DMS153 (cell line): ENCODE results near the gene SLC30A4.
"Not testable (repeated sequence)": the region's sequence is repeated elsewhere in the genome, so short reads cannot be mapped to it uniquely, and the experiment has no call there.

ENCODE experiments used
- DNase-seq: peaks from one replicate; lab custom pipeline; 2025; lab: John Stamatoyannopoulos, UW

The SLC30A4 gene, protein sequence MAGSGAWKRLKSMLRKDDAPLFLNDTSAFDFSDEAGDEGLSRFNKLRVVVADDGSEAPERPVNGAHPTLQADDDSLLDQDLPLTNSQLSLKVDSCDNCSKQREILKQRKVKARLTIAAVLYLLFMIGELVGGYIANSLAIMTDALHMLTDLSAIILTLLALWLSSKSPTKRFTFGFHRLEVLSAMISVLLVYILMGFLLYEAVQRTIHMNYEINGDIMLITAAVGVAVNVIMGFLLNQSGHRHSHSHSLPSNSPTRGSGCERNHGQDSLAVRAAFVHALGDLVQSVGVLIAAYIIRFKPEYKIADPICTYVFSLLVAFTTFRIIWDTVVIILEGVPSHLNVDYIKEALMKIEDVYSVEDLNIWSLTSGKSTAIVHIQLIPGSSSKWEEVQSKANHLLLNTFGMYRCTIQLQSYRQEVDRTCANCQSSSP

DNA sequence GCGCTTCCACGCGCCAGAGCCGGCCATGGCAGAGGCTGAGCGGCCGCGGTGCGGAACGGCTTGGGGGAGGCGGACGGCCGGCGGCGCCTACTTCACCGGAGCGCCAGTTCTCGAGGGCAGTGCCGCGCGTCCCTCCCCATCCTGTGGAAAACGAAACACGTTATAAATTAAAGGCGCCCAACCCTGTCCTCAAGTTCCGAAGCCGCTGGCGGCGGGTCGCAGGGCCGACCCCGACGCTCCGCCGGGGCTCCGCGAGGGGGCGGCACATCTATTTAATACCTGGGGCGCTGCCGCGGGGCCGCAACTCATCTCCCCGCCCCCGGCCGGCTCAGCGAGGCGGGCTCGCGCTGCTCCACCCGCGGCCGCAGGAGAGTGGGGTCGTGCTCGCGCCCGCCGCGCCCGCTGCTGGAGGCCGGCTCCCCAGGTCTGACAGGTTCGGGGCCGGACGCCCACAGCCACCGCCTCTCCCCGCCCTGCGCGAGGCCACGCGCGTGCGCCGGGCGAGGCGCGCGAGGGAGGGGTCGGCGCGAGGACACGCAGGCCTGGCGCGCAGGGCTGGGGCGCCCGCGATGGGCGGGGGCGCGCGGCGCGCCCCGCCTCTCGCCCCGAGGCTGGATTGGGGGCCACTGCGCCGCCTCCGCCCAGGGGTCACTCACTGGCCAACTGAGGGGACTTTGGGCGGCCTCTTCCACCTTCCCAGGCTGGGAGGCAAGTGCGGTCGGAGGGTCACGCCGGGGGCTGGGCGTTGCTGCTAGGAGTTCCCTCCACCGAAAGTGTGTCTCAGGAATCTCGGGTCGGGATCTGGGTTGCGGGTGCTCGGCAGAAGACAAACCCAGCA is at the start of gene SLC30A4:
TSS of gene SLC30A4 (minus strand) at position 428 of the 838 bp plus-strand sequence. CDS start at position 27, 401 bp downstream.
- no peak for DNase-seq

DNA sequence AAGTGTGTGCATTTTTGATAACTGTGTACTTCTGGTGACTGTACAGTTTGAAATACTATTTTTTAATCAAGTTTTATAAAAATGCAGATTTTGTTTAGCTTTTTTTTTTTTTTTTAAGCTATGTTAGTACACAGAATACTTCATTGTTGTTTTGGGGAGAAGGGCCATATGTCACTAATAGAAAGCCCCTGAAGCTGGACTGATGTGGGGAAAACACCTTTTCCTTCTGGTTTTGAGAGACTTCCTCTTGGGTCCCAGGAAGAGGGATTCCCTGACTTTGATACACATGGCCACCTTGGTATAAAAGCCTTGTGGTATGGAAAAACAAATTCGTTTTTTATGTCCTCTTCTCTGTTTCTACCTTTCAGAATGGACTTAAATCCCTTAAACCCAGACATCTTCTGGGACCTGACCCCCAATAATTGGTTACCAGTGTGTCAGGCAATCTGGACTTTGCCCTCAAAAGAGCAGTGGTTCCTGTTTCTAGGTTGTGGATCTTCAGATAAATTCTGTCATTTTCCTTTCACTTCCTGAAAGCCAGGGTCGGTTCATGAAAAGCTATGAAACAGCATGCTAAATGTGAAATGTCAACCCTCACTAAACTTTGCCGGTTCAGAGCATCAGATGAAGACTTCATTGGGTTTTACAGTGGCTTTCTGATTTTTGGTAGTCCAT is 33.5 kb upstream of the SLC30A4 start:
- DNase-seq: no peak

DNA sequence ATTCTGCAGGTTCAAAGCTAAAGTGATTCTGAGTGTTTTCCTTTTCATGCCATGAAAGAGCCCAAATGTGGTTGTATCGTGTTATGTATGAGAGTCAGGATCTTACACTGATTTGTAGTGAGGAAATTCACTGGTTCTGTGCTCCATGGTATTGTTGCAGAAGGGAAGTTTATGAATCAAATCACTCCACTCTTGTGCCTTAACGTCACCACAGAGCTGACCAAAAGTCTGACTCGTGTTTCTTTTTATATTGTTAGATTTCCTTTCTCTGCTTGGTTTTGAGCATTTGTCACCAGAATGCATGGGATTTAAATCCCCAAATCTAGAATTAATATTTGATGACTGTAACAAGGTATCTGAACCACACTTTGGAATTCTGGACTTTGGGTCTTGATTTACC is 29.1 kb upstream of the SLC30A4 start:
- no peak for DNase-seq

DNA sequence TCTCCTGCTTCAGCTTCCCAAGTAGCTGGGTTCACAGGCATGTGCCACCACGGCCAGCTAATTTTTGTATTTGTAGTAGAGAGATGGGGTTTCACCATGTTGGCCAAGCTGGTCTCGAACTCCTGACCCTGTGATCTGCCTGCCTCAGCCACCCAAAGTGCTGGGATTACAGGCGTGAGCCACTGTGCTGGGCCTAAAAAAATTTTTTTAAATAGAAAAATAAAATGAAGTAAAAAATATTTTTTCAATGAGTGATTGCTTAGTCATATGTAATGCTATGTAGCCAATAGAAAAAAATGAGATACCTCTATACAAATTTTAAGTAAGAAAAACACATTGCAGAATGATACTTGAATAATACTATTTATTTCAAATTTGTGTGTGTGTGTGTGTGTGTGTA is 27.9 kb upstream of the SLC30A4 start:
- DNase-seq: no peak

GRCh38 chr15:45549541-45550220 is 27.1 kb upstream of the SLC30A4 start:
- no peak for DNase-seq

DNA sequence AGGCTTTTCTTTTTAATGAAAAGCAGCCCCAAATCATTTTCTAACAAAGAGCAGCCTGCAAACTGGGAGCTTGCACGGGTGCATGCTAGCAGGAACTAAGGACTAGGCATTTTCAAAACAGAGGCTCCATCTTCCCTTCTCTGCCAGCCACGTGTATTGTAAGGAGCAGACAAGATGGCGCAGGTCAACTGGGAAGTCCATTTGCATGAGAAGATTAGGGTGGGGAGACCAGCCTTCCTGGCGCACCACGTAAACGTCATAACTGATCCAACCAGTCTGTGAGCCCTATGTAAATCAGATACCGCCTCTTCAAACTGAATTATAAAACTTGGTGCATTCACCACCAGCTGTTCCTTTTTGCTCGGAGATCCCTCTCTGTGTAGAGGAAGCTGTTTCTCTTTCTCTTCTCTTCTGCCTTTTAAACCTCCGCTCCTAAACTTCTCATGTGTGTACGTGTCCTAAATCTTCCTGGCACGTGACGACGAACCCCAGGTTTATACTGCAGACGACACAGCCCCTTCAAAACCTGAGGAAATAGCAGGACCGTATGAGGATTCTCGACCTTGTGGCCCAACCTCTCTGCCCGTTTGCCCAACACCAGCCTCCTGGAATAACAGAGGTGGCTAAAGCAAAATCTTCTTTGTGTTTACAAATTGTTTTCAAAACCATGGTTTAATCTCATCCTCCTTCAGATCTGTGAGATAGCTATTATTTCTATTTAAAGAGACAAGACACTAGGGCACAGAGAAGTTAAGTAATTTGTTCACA is 26.4 kb upstream of the SLC30A4 start:
- DNase-seq: no peak

- DNase-seq: no peak
Measured at GRCh38 chr15:45546789-45547188, 24.2 kb upstream of the SLC30A4 start.

DNA sequence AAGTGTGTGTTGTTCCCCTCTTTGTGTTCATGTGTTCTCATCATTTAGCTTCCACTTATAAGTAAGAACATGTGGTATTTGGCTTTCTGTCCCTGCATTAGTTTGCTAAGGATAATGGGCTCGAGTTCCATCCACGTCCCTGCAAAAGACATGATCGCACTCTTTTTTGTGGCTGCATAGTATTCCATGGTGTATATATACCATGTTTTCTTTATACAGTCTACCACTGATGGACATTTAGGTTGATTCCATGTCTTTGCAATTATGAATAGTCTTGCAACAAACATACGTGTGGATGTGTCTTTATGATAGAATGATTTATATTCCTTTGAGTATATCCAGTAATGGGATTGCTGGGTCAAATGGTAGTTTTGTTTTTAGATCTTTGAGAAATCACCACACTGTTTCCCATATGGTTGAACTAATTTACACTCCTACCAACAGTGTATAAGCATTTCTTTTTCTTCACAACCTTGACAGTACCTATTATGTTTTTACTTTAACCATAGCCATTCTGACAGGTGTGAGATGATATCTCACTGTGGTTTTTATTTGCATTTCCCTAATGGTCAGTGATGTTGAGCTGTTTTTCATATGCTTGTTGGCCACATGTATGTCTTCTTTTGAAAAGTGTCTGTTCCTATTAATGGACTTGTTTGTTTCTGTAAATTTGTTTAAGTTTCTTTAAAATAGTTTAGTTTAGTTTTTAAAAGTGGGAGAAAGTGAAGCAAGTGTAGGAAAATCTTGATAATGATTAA is 21.9 kb upstream of the SLC30A4 start:
- DNase-seq: no peak

DNA sequence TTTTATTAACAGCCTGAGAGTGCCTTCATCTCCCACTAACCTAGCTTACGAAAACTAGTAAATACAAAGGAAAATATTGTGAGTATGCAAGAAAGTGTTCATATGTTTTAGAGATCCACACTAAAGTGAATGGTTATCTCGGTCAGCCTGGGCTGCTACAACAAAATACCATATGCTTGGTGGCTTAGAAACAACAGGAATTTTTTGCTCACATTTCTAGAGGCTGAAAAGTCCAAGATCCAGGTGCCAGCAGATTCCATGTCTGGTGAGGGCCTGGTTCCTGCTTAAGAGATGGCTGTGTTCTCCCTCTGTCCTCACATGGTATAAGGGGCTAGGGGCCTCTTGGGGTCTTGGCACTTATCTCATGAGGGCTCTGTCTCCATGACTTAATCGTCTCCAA is 20.5 kb upstream of the SLC30A4 start:
- no peak for DNase-seq

DNA sequence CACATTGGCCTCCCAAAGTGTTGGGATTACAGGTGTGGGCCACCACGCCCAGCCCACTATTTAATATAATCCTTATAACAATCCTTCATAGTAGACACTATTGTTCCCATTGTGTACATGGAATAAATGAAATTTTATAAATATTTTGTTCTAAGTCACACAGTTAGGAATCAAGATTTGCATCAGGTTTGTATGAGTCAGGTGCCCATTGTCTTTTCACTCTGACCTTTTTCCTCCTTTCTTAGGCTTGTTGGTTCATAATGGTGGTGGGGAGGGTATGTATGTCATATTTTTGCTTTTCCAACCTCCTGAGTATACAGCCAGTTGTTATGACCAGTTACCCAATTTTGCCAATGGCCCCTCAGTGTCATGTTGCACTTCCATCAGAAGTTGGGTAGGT is 18.0 kb upstream of the SLC30A4 start:
- no peak for DNase-seq

- DNase-seq: no peak
Measured at GRCh38 chr15:45539680-45540079, 17.1 kb upstream of the SLC30A4 start.

- no peak for DNase-seq
Measured at GRCh38 chr15:45536934-45537333, 14.4 kb upstream of the SLC30A4 start.

- no peak for DNase-seq
Measured at GRCh38 chr15:45535486-45536042, 13.0 kb upstream of the SLC30A4 start.

DNA sequence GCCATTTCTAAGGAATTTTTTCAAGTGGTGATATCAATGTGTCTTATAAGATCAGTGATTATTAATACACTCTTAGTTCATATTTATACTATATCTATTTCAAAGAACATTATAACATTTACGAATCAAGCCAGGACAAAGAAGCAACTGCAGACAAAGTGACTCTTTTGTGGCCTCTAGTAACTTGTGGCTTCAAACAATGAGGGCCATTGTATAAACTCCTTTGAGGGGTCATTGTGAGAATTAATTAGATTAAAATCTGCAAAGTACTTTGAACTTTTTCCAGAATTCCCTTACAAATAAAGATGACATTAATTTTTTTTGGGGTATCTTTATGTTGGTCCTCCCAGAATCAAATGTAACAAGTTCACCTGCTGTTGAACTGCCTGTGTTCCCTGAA is 12.3 kb upstream of the SLC30A4 start:
- DNase-seq: no peak

DNA sequence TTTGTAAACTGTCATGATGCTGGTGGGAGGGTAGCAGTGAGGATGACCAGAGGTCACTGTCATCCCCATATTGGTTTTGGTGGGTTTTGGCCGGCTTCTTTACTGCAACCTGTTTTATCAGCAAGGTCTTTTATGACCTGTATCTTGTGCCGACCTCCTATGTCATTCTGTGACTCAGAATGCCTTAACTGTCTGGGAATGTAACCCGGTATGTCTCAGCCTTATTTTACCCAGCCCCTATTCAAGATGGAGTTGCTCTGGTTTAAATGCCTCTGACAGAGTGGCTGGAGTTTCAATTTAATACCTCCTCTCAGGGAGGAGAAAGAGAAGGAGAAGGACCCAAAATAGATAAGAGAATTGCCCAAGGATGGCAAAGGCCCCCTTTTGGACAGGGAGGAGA is 10.3 kb upstream of the SLC30A4 start:
- DNase-seq: not testable (repeated sequence)

DNA sequence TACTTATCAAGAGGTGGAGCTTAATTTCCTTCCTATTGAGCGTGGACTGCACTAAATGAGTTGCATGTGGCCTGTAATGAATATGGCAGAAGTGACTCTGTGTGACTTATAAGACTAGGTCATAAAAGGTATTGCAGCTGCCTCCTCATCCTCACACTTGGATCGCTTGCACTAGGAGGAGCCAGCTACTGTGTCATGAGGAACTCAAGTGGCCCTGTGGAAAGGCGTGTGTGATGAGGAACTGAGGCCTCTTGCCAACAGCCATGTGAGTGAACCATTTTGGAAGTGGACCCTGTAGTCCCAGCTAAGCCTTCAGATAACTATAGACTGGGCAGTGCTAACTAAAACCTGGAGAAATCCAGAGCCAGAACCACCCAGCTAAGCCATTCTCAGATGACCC is 7.1 kb upstream of the SLC30A4 start:
- DNase-seq: no peak

GRCh38 chr15:45527086-45527485 is 4.5 kb upstream of the SLC30A4 start:
- no peak for DNase-seq

DNA sequence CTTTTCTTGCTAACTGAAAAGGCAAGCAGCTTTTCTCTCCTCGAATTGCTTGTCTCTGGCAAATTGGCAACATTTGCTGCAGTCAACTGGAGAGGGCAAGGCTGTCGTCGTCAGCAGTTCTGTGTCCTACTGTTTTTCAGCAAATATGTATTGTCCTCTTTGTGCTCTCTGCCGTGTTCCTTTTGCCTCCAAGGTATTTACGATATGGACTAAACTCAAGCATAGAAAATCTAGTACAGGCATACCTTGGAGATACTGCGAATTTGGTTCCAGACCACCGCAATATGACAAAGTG is 558 bp upstream of the SLC30A4 start:
- DNase-seq: no peak

DNA sequence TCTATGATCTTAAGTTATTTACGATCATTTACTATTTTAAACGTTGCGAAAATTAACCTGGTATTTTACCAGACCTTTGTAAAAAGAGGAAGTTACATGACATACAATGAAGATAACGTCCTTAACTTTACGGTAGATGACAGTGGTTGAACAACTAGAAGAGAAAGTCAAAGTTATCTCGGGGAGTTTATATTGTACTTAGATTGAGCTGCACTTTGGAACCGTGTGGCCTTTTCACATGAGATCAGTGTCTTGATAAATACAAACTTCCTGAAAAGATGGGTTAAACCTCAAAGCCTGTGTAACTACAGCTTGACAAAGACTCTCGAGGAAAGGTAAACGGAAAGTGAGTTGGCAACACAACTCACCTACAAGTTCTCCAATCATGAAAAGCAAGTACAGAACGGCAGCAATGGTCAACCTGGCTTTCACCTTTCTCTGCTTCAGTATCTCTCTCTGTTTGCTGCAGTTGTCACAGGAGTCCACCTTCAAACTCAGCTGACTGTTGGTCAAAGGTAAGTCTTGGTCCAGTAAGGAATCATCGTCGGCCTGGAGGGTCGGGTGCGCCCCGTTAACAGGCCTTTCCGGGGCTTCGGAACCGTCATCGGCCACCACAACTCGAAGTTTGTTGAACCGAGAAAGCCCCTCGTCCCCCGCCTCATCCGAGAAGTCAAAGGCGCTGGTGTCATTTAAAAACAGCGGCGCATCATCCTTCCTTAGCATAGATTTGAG is 793 bp downstream of the SLC30A4 start:
- DNase-seq: no peak
